PC-9 (cell line): Measurements from ENCODE around the gene RASA4.
"Not testable (repeated sequence)": the region's sequence is repeated elsewhere in the genome, so short reads cannot be mapped to it uniquely, and the experiment has no call there.

ENCODE experiments used
- EZH2 ChIP-seq: fragments of 200-600 bp; sonication (generic); IDR thresholded peaks from 2 replicates; pipeline ENCODE4 v1.8.0; 2017; ENCODE audit warnings: antibody characterized with exemption, low read depth
- TF ChIP-seq, protein P1 (sequence below): fragments of 200-600 bp; sonication (generic); conservative IDR thresholded peaks from 2 replicates; pipeline ENCODE4 v1.6.1; 2017; ENCODE audit warnings: mixed run types, antibody characterized with exemption, mild to moderate bottlenecking, moderate library complexity

DNA sequence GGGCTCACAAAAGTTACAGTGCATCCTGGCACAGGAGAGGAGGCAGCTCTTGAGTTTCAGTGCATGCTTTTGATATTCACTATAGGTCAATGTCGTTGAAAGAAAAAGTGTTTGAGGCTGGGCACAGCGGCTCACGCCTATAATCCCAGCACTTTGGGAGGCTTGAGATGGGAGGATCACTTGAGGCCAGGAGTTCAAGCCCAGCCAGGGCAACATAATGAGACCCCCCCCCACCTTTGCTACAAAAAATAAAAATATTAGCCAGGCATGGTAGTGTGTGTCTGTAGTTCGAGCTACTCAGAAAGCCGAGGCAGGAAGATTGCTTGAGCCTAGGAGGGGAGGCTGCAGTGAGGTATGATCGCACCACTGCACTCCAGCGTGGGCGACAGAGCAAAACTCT is 1.6 kb upstream of the RASA4 start:
- TF ChIP-seq, protein P1, sequence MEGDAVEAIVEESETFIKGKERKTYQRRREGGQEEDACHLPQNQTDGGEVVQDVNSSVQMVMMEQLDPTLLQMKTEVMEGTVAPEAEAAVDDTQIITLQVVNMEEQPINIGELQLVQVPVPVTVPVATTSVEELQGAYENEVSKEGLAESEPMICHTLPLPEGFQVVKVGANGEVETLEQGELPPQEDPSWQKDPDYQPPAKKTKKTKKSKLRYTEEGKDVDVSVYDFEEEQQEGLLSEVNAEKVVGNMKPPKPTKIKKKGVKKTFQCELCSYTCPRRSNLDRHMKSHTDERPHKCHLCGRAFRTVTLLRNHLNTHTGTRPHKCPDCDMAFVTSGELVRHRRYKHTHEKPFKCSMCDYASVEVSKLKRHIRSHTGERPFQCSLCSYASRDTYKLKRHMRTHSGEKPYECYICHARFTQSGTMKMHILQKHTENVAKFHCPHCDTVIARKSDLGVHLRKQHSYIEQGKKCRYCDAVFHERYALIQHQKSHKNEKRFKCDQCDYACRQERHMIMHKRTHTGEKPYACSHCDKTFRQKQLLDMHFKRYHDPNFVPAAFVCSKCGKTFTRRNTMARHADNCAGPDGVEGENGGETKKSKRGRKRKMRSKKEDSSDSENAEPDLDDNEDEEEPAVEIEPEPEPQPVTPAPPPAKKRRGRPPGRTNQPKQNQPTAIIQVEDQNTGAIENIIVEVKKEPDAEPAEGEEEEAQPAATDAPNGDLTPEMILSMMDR: not testable (repeated sequence)
- TF ChIP-seq EZH2: not testable (repeated sequence)
